HCT116 (cell line): ENCODE data around the gene CCDC187. TPM values are rescaled to one million over a fixed set of nuclear protein-coding genes. Genes with fewer than 3 reads are reported as not detected.

Experiments
- ATAC-seq: fragments of 200-7000 bp; cut with Tn5 transposase; 2 replicates; pipeline ENCODE4 v1.9.1; 2020; ENCODE audit warnings: mild to moderate bottlenecking, moderate library complexity
- BruUV-seq: library from RNA; stranded (reverse); fragments of 400-500 nt; replicated peaks from 2 replicates; lab custom pipeline; 2021; lab: Mats Ljungman, UMichigan
- CTCF ChIA-PET: fragments of 300-600 bp; sonication (Branson Sonifier 250); formaldehyde crosslinking; loops from one replicate; lab custom pipeline; 2021; ENCODE audit warnings: antibody characterized with exemption; lab: Charles Lee
- POLR2A ChIA-PET: fragments of 300-600, 350-600 bp; sonication (Branson Sonifier 250); formaldehyde crosslinking; loops from one replicate; lab custom pipeline; 2021; ENCODE audit warnings: antibody characterized with exemption; lab: Charles Lee
- RAD21 ChIA-PET, 2 experiments: fragments of 300-600 bp; sonication (Branson Sonifier 250); formaldehyde crosslinking; loops; one replicate each; lab custom pipeline; 2023; ENCODE audit warnings: low total read pairs in 2 of 2; ENCODE audit not compliant: uncharacterized antibody in 2 of 2, unreplicated experiment in 2 of 2, low non-redundant PET in 1 of 2; lab: Charles Lee
- DNase-seq: peaks from one replicate; pipeline ENCODE4 v3.0.0-alpha.2; 2010; ENCODE audit warnings: low read depth, low spot score
- H2AFZ ChIP-seq: fragments of 200-600 bp; shearing (Covaris generic), sonication (generic); 2 replicates; pipeline ENCODE4 v1.6.1; 2017; ENCODE audit warnings: low read depth, mixed run types, mixed read lengths, antibody characterized with exemption, low read length; ENCODE audit not compliant: poor library complexity, severe bottlenecking
- H3K27ac ChIP-seq: 2 replicates; pipeline ENCODE4 v1.5.1; 2012; ENCODE audit warnings: low read depth, low read length
- H3K27me3 ChIP-seq: fragments of 200-600 bp; sonication (generic); 2 replicates; pipeline ENCODE4 v1.6.1; 2016; ENCODE audit warnings: mixed run types, low read length, mixed read lengths; ENCODE audit not compliant: insufficient read depth
- H3K36me3 ChIP-seq, 2 experiments: fragments of 200-500 bp in 1 of 2; fragments of 200-600 bp in 1 of 2; sonication (Bioruptor generic) in 1 of 2; sonication (generic) in 1 of 2; 2 replicates each; pipeline versions ENCODE4 v1.5.1 to v1.6.1; 2014 to 2016; ENCODE audit warnings: low read length in 2 of 2, inconsistent platforms in 1 of 2, mixed read lengths in 1 of 2, mixed run types in 1 of 2; ENCODE audit not compliant: insufficient read depth in 2 of 2, control insufficient read depth in 1 of 2
- H3K4me1 ChIP-seq, 2 experiments: fragments of 200-600 bp in 1 of 2; sonication (generic) in 1 of 2; 2 replicates each; pipeline versions ENCODE4 v1.5.1 to v1.6.1; 2012 to 2017; ENCODE audit warnings: low read length in 2 of 2, inconsistent platforms in 1 of 2, mild to moderate bottlenecking in 1 of 2, mixed read lengths in 1 of 2, mixed run types in 1 of 2, moderate library complexity in 1 of 2; ENCODE audit not compliant: insufficient read depth in 2 of 2, control insufficient read depth in 1 of 2
- H3K4me2 ChIP-seq: fragments of 200-600 bp; sonication (generic); 2 replicates; pipeline ENCODE4 v1.6.1; 2017; ENCODE audit warnings: mixed run types, low read length, mixed read lengths
- H3K4me3 ChIP-seq, 2 experiments: fragments of 200-600 bp in 1 of 2; sonication (generic) in 1 of 2; replicated peaks in 1 of 2; 2 replicates each; pipeline ENCODE4 v1.5.1; 2011 to 2016; ENCODE audit warnings: low read length in 2 of 2, control low read depth in 1 of 2, low read depth in 1 of 2, mild to moderate bottlenecking in 1 of 2, mixed read lengths in 1 of 2, mixed run types in 1 of 2
- H3K79me2 ChIP-seq: fragments of 200-600 bp; sonication (generic); 2 replicates; pipeline ENCODE4 v1.6.1; 2017; ENCODE audit warnings: mild to moderate bottlenecking, mixed run types, low read length, moderate library complexity, mixed read lengths; ENCODE audit not compliant: insufficient read depth
- H3K9ac ChIP-seq: fragments of 200-600 bp; sonication (generic); 2 replicates; pipeline ENCODE4 v1.6.1; 2016; ENCODE audit warnings: low read length, mixed read lengths
- H3K9me2 ChIP-seq: fragments of 200-600 bp; sonication (generic), shearing (Covaris generic); 2 replicates; pipeline ENCODE4 v1.6.1; 2017; ENCODE audit warnings: mixed run types, mild to moderate bottlenecking, moderate library complexity; ENCODE audit not compliant: insufficient read depth
- H3K9me3 ChIP-seq, 2 experiments: fragments of 200-500 bp in 1 of 2; fragments of 200-600 bp in 1 of 2; sonication (Bioruptor generic) in 1 of 2; sonication (generic) in 1 of 2; 2 replicates each; pipeline ENCODE4 v1.6.1; 2014 to 2017; ENCODE audit warnings: low read length in 2 of 2, mixed read lengths in 2 of 2, inconsistent platforms in 1 of 2, low read depth in 1 of 2, mild to moderate bottlenecking in 1 of 2, mixed run types in 1 of 2, moderate library complexity in 1 of 2; ENCODE audit not compliant: control insufficient read depth in 1 of 2, insufficient read depth in 1 of 2
- H4K20me1 ChIP-seq: fragments of 200-600 bp; sonication (generic), shearing (Covaris generic); 2 replicates; pipeline ENCODE4 v1.6.1; 2017; ENCODE audit warnings: mixed run types, mild to moderate bottlenecking, moderate library complexity; ENCODE audit not compliant: insufficient read depth
- CTCF ChIP-seq, 3 experiments: fragments of 200-600 bp in 1 of 3; sonication (generic) in 1 of 3; IDR thresholded peaks in 2 of 3; conservative IDR thresholded peaks in 1 of 3; 2 replicates each; pipeline ENCODE4 v1.5.1; 2012 to 2017; ENCODE audit warnings: low read depth in 2 of 3, low read length in 2 of 3, antibody characterized with exemption in 1 of 3, borderline replicate concordance in 1 of 3, control low read depth in 1 of 3, mild to moderate bottlenecking in 1 of 3, mixed read lengths in 1 of 3, mixed run types in 1 of 3, moderate library complexity in 1 of 3; ENCODE audit not compliant: insufficient read depth in 1 of 3
- JUND ChIP-seq: IDR thresholded peaks from 2 replicates; pipeline ENCODE4 v1.6.1; 2012
- MAX ChIP-seq: IDR thresholded peaks from 2 replicates; pipeline ENCODE4 v1.6.1; 2012
- REST ChIP-seq: IDR thresholded peaks from 2 replicates; pipeline ENCODE4 v1.6.1; 2012; ENCODE audit warnings: low read depth
- SP1 ChIP-seq: IDR thresholded peaks from 2 replicates; pipeline ENCODE4 v1.6.1; 2012; ENCODE audit warnings: low read depth
- ZFX ChIP-seq: fragments of 450-650 bp; IDR thresholded peaks from 2 replicates; pipeline ENCODE4 v1.6.1; 2017
- ZNF274 ChIP-seq: fragments of 200-500 bp; sonication (Bioruptor generic); IDR thresholded peaks from 2 replicates; pipeline ENCODE4 v1.6.1; 2014; ENCODE audit warnings: mild to moderate bottlenecking, low read depth, low read length, inconsistent platforms
- intact Hi-C: fragments of 100-400 bp; cut with micrococcal nuclease; formaldehyde crosslinking; loops from 2 replicates; pipeline ENCODE4 v1.10.0; 2022
- total RNA-seq: library from RNA; stranded (reverse); gene quantifications from one replicate; pipeline ENCODE4 v1.2.1, GENCODE V29; 2021; ENCODE audit not compliant: unreplicated experiment

The CCDC187 gene
- total RNA-seq, 1 experiment from 2014 or later = 4.6 TPM

- no peak for TF ChIP-seq CTCF (IDR thresholded peaks at IDR 0.05 in 2 of 3, conservative IDR thresholded peaks at IDR 0.05 in 1 of 3; ENCODE audit: borderline replicate concordance in 1 of 3, insufficient read depth in 1 of 3, low read depth in 2 of 3, low read length in 2 of 3)
- TF ChIP-seq MAX = no peak
- no peak for TF ChIP-seq SP1
Observed at GRCh38 chr9:136234597-136234996, 69.3 kb downstream of the CCDC187 start (continued).

GRCh38 chr9:136233868-136234267, 70.0 kb downstream of the CCDC187 start:
- no peak for DNase-seq
- no peak overlapping the region for H3K9ac ChIP-seq
- no peaks in the 10 kb centered on the region for H3K9me3 ChIP-seq
- no peak overlapping the region for H2AFZ ChIP-seq
- POLR2A ChIA-PET = no interaction called here
- RAD21 ChIA-PET = no interaction called here
- H4K20me1 ChIP-seq = no peaks in the 10 kb centered on the region
- TF ChIP-seq JUND = no peak
- TF ChIP-seq ZNF274 = no peak
- TF ChIP-seq, all 23 proteins: peak for 0
- intact Hi-C loops = no loop called here
- Histone ChIP-seq H3K4me1 (peaks cover 4 to 20% of the 10 kb centered on the region in 2 experiments), H3K79me2 (peaks cover 88% of the 10 kb centered on the region), H3K4me2 (no peak overlapping the region), H3K36me3 (peaks cover 2 to 26% of the 10 kb centered on the region in 2 experiments; a peak in 3 of 4 replicates), H3K27ac (no peak overlapping the region), H3K9me2 (no peaks in the 10 kb centered on the region), H3K27me3 (no peaks in the 10 kb centered on the region), H3K4me3 (no peak overlapping the region)
- CTCF ChIA-PET = no interaction called here
- no peak for ATAC-seq
- BruUV-seq = no TSS peak

GRCh38 chr9:136233411-136233810, 70.5 kb downstream of the CCDC187 start:
- H2AFZ ChIP-seq = no peak overlapping the region
- ChIA-PET CTCF (no interaction called here), POLR2A (no interaction called here), RAD21 (no interaction called here)
- peaks cover 88% of the 10 kb centered on the region for H3K79me2 ChIP-seq
- no peaks in the 10 kb centered on the region for H3K9me2 ChIP-seq
- no peak for DNase-seq
- no peaks in the 10 kb centered on the region for H3K9me3 ChIP-seq
- H4K20me1 ChIP-seq = no peaks in the 10 kb centered on the region
- H3K4me1 ChIP-seq = peaks cover 8 to 24% of the 10 kb centered on the region in 2 experiments
- H3K36me3 ChIP-seq = peaks cover 2 to 26% of the 10 kb centered on the region in 2 experiments; a peak in 3 of 4 replicates
- H3K4me3 ChIP-seq = no peak overlapping the region
- no TSS peak for BruUV-seq
- ATAC-seq = no peak
- H3K27ac ChIP-seq = no peak overlapping the region
- H3K4me2 ChIP-seq = no peak overlapping the region
- H3K27me3 ChIP-seq = no peaks in the 10 kb centered on the region
- no peak overlapping the region for H3K9ac ChIP-seq
- intact Hi-C loops = no loop called here
- no peak for TF ChIP-seq JUND
- no peak for TF ChIP-seq REST
- no peak for TF ChIP-seq CTCF (IDR thresholded peaks at IDR 0.05 in 2 of 3, conservative IDR thresholded peaks at IDR 0.05 in 1 of 3; ENCODE audit: borderline replicate concordance in 1 of 3, insufficient read depth in 1 of 3, low read depth in 2 of 3, low read length in 2 of 3)
- no peak for TF ChIP-seq ZFX
